NCI-H2227 (cell line): Measurements from ENCODE around the gene TRMU.

Experiments
- DNase-seq: peaks from one replicate; lab custom pipeline; 2025; ENCODE audit not compliant: unreplicated experiment; lab: John Stamatoyannopoulos, UW

The TRMU gene

GRCh38 chr22:46406791-46407190 lies 71.3 kb downstream of the TRMU start:
- DNase-seq, result no peak
